H1 (cell line): ENCODE results near the gene TGFB2. TPM values are rescaled to one million over a fixed set of nuclear protein-coding genes. Genes with fewer than 3 reads are reported as not detected.

ENCODE experiments used
- CTCF ChIA-PET: fragments of 300-600 bp; sonication (Branson Sonifier 250); formaldehyde crosslinking; loops from one replicate; lab custom pipeline; 2021; ENCODE audit not compliant: partially characterized antibody; lab: Charles Lee
- POLR2A ChIA-PET: fragments of 300-600 bp; sonication (Branson Sonifier 250); formaldehyde crosslinking; loops from one replicate; lab custom pipeline; 2021; ENCODE audit warnings: inconsistent platforms; ENCODE audit not compliant: partially characterized antibody; lab: Charles Lee
- DNase-seq, 2 experiments: peaks; one replicate each; pipeline versions ENCODE4 v3.0.0 to v3.0.0-alpha.2; 2010 to 2022; ENCODE audit warnings: low spot score in 2 of 2, low read depth in 1 of 2, mixed read lengths in 1 of 2
- FAIRE-seq: peaks from 2 replicates; lab custom pipeline; 2011; peaks lifted over from hg19 to GRCh38; lab: Jason Lieb, UNC
- H2AFZ ChIP-seq: 2 replicates; pipeline ENCODE4 v1.8.1; 2012; ENCODE audit warnings: low read length, inconsistent platforms
- H2AK5ac ChIP-seq: 2 replicates; pipeline ENCODE4 v1.6.1; 2013; ENCODE audit warnings: low read depth, low read length
- H2BK120ac ChIP-seq: replicated peaks from 2 replicates; pipeline ENCODE3; 2013; ENCODE audit warnings: low read depth, low read length, inconsistent platforms
- H2BK12ac ChIP-seq: 2 replicates; pipeline ENCODE4 v1.6.1; 2013; ENCODE audit warnings: low read depth, low read length
- H2BK15ac ChIP-seq: 2 replicates; pipeline ENCODE4 v1.6.1; 2013; ENCODE audit warnings: low read length
- H2BK20ac ChIP-seq: 2 replicates; pipeline ENCODE4 v1.6.1; 2013; ENCODE audit warnings: low read length
- H2BK5ac ChIP-seq: 2 replicates; pipeline ENCODE4 v1.6.1; 2013; ENCODE audit warnings: low read depth, low read length
- H3K14ac ChIP-seq: 2 replicates; pipeline ENCODE4 v1.6.1; 2013; ENCODE audit warnings: inconsistent platforms; ENCODE audit not compliant: insufficient read length
- H3K18ac ChIP-seq: 2 replicates; pipeline ENCODE4 v1.6.1; 2013; ENCODE audit warnings: low read length; ENCODE audit errors: extremely low read depth
- H3K23ac ChIP-seq: 2 replicates; pipeline ENCODE4 v1.6.1; 2013; ENCODE audit warnings: inconsistent platforms; ENCODE audit not compliant: insufficient read length
- H3K23me2 ChIP-seq: 2 replicates; pipeline ENCODE4 v1.6.1; 2013; ENCODE audit warnings: low read depth, low read length
- H3K27ac ChIP-seq: 2 replicates; pipeline ENCODE4 v1.6.1; 2011; ENCODE audit warnings: low read depth, low read length, inconsistent platforms
- H3K27me3 ChIP-seq, 4 experiments: replicated peaks in 1 of 4; 1 replicate in 1 of 4; 2 replicates in 3 of 4; pipeline versions ENCODE4 v1.6.1 to v1.8.1; 2011 to 2013; ENCODE audit warnings: low read length in 3 of 4, mild to moderate bottlenecking in 3 of 4, inconsistent platforms in 2 of 4, mixed read lengths in 2 of 4, moderate library complexity in 1 of 4; ENCODE audit not compliant: control insufficient read depth in 3 of 4, insufficient read depth in 3 of 4; ENCODE audit errors: extremely low read depth in 1 of 4
- H3K36me3 ChIP-seq, 4 experiments: 2 replicates each; pipeline versions ENCODE4 v1.6.1 to v1.8.1; 2011 to 2013; ENCODE audit warnings: mild to moderate bottlenecking in 4 of 4, low read length in 3 of 4, moderate library complexity in 2 of 4, control low read depth in 1 of 4, inconsistent platforms in 1 of 4; ENCODE audit not compliant: insufficient read depth in 4 of 4, control insufficient read depth in 2 of 4
- H3K4ac ChIP-seq: replicated peaks from 2 replicates; pipeline ENCODE3; 2013; ENCODE audit warnings: low read length, low read depth, mixed read lengths, inconsistent platforms; ENCODE audit not compliant: insufficient read length
- H3K4me1 ChIP-seq, 4 experiments: replicated peaks in 1 of 4; 1 replicate in 1 of 4; 2 replicates in 3 of 4; pipeline versions ENCODE4 v1.6.1 to v1.8.1; 2011 to 2013; ENCODE audit warnings: low read length in 3 of 4, inconsistent platforms in 2 of 4, mixed read lengths in 1 of 4; ENCODE audit not compliant: insufficient read depth in 4 of 4, control insufficient read depth in 3 of 4
- H3K4me2 ChIP-seq, 2 experiments: 2 replicates each; pipeline versions ENCODE4 v1.6.1 to v1.8.1; 2011 to 2013; ENCODE audit warnings: low read depth in 2 of 2, low read length in 2 of 2, control low read depth in 1 of 2, inconsistent platforms in 1 of 2, mild to moderate bottlenecking in 1 of 2; ENCODE audit not compliant: insufficient read depth in 1 of 2
- H3K4me3 ChIP-seq, 4 experiments: fragments of 200-600, 300-600 bp in 1 of 4; sonication (generic), shearing (Covaris generic), sonication (Bioruptor Twin) in 1 of 4; 2 replicates each; pipeline versions ENCODE4 v1.5.1 to v1.8.1; 2011 to 2016; ENCODE audit warnings: low read length in 4 of 4, low read depth in 3 of 4, control low read depth in 2 of 4, inconsistent platforms in 2 of 4, mild to moderate bottlenecking in 2 of 4, mixed read lengths in 1 of 4, moderate library complexity in 1 of 4; ENCODE audit not compliant: insufficient read depth in 2 of 4; ENCODE audit errors: extremely low read depth in 1 of 4
- H3K56ac ChIP-seq: replicated peaks from 2 replicates; pipeline ENCODE3; 2013; ENCODE audit warnings: low read depth, mild to moderate bottlenecking, mixed read lengths, low read length, inconsistent platforms; ENCODE audit not compliant: insufficient read length
- H3K79me1 ChIP-seq: 2 replicates; pipeline ENCODE4 v1.6.1; 2013; ENCODE audit warnings: low read depth, low read length, control low read depth
- H3K79me2 ChIP-seq, 2 experiments: 2 replicates each; pipeline versions ENCODE4 v1.6.1 to v1.8.1; 2012 to 2013; ENCODE audit warnings: low read length in 2 of 2, mild to moderate bottlenecking in 2 of 2, inconsistent platforms in 1 of 2; ENCODE audit not compliant: insufficient read depth in 2 of 2, control insufficient read depth in 1 of 2
- H3K9ac ChIP-seq, 4 experiments: replicated peaks in 1 of 4; 1 replicate in 1 of 4; 2 replicates in 3 of 4; pipeline versions ENCODE4 v1.6.1 to v1.8.1; 2011 to 2013; ENCODE audit warnings: low read depth in 3 of 4, low read length in 3 of 4, control low read depth in 2 of 4, mild to moderate bottlenecking in 2 of 4, moderate library complexity in 2 of 4, inconsistent platforms in 1 of 4; ENCODE audit errors: extremely low read depth in 1 of 4
- H3K9me3 ChIP-seq, 2 experiments: 2 replicates each; pipeline versions ENCODE4 v1.6.1 to v1.8.1; 2012 to 2013; ENCODE audit warnings: mild to moderate bottlenecking in 2 of 2, moderate library complexity in 2 of 2, control low read depth in 1 of 2, inconsistent platforms in 1 of 2, low read depth in 1 of 2, low read length in 1 of 2, mixed read lengths in 1 of 2; ENCODE audit not compliant: insufficient read depth in 2 of 2
- H4K20me1 ChIP-seq, 2 experiments: replicated peaks in 1 of 2; 2 replicates each; pipeline versions ENCODE3 to v1.8.1; 2011 to 2013; ENCODE audit warnings: inconsistent platforms in 2 of 2, low read length in 2 of 2, mild to moderate bottlenecking in 1 of 2; ENCODE audit not compliant: insufficient read depth in 2 of 2, control insufficient read depth in 1 of 2
- H4K5ac ChIP-seq: 2 replicates; pipeline ENCODE4 v1.6.1; 2013; ENCODE audit warnings: low read length, low read depth, mixed read lengths, inconsistent platforms; ENCODE audit not compliant: insufficient read length
- H4K8ac ChIP-seq: 2 replicates; pipeline ENCODE4 v1.8.0; 2013; ENCODE audit warnings: mild to moderate bottlenecking, moderate library complexity, low read length, inconsistent platforms; ENCODE audit not compliant: insufficient read depth; ENCODE audit errors: extremely low read depth
- H4K91ac ChIP-seq: replicated peaks from 2 replicates; pipeline ENCODE3; 2013; ENCODE audit warnings: low read length, mixed read lengths, inconsistent platforms; ENCODE audit not compliant: insufficient read length
- CBX5 ChIP-seq: fragments of 300-800, 300-1000 bp; sonication (generic); IDR thresholded peaks from 2 replicates; pipeline ENCODE4 v1.7.1; 2016; ENCODE audit warnings: antibody characterized with exemption, low read length, low read depth
- CTBP2 ChIP-seq: IDR thresholded peaks from 2 replicates; pipeline ENCODE4 v1.7.0; 2011; ENCODE audit warnings: borderline replicate concordance, mild to moderate bottlenecking, moderate library complexity, mixed read lengths, low read length; ENCODE audit not compliant: insufficient read depth, insufficient read length
- EGR1 ChIP-seq: IDR thresholded peaks from 2 replicates; pipeline ENCODE4 v1.6.1; 2011; ENCODE audit warnings: low read depth, low read length, borderline replicate concordance
- FOSL1 ChIP-seq: IDR thresholded peaks from 2 replicates; pipeline ENCODE4 v1.6.1; 2011; ENCODE audit warnings: mild to moderate bottlenecking, low read depth, low read length, moderate library complexity; ENCODE audit not compliant: insufficient read depth
- GTF2F1 ChIP-seq: IDR thresholded peaks from 2 replicates; pipeline ENCODE4 v1.6.1; 2012; ENCODE audit warnings: low read depth, low read length, improper control_type of control experiment, borderline replicate concordance
- JUN ChIP-seq: IDR thresholded peaks from 2 replicates; pipeline ENCODE4 v1.6.1; 2011; ENCODE audit warnings: low read depth, mild to moderate bottlenecking, improper control_type of control experiment, low read length
- JUND ChIP-seq: IDR thresholded peaks from 2 replicates; pipeline ENCODE4 v1.6.1; 2011; ENCODE audit warnings: mild to moderate bottlenecking, improper control_type of control experiment, low read length
- RFX5 ChIP-seq: IDR thresholded peaks from 2 replicates; pipeline ENCODE4 v1.6.1; 2011; ENCODE audit warnings: low read depth, low read length, improper control_type of control experiment, borderline replicate concordance
- SAP30 ChIP-seq: fragments of 300-600 bp; sonication (generic); IDR thresholded peaks from 2 replicates; pipeline ENCODE4 v1.7.1; 2012; ENCODE audit warnings: low read length, moderate library complexity, mild to moderate bottlenecking, inconsistent platforms; ENCODE audit not compliant: insufficient read depth, insufficient replicate concordance
- SIRT6 ChIP-seq: IDR thresholded peaks from one replicate; pipeline ENCODE4 v1.7.1; 2012; ENCODE audit warnings: low read length, inconsistent platforms
- SIX5 ChIP-seq: IDR thresholded peaks from 2 replicates; pipeline ENCODE4 v1.6.1; 2011; ENCODE audit warnings: mild to moderate bottlenecking, low read depth, low read length
- SP2 ChIP-seq: IDR thresholded peaks from 2 replicates; pipeline ENCODE4 v1.6.1; 2012; ENCODE audit warnings: mild to moderate bottlenecking, low read length, inconsistent platforms
- SP4 ChIP-seq: IDR thresholded peaks from 2 replicates; pipeline ENCODE4 v1.6.1; 2012; ENCODE audit warnings: low read length, inconsistent platforms
- SRF ChIP-seq: IDR thresholded peaks from 2 replicates; pipeline ENCODE4 v1.6.1; 2011; ENCODE audit warnings: mild to moderate bottlenecking, low read depth, low read length, moderate library complexity
- SUZ12 ChIP-seq: fragments of 200-600 bp; sonication (generic); IDR thresholded peaks from 2 replicates; pipeline ENCODE4 v1.6.1; 2012; ENCODE audit warnings: mild to moderate bottlenecking, inconsistent platforms, low read length, moderate library complexity, mixed read lengths
- YY1 ChIP-seq: IDR thresholded peaks from 2 replicates; pipeline ENCODE4 v1.6.1; 2011; ENCODE audit warnings: low read depth, mild to moderate bottlenecking, low read length
- polyA plus RNA-seq, 7 experiments: library from polyadenylated mRNA; depleted of rRNA in 3 of 7; stranded (reverse) in 5 of 7; unstranded in 2 of 7; fragments of >200 nt in 5 of 7; fragments of 200-250 nt in 2 of 7; gene quantifications; 1 replicate in 5 of 7; 2 replicates in 1 of 7; 4 replicates in 1 of 7; pipeline versions ENCODE4 v1.2.1 to v1.2.3, GENCODE V29; 2011 to 2013; ENCODE audit warnings: missing spikeins in 2 of 7, mixed read lengths in 2 of 7
- total RNA-seq: library from RNA; stranded (reverse); fragmentation: NEBNext Ultra II Directional; extraction: Animal tissue kit (Norgen Biotek cat#: 25700); gene quantifications from 2 replicates; pipeline ENCODE4 v1.2.1, GENCODE V29; 2021

TGFB2 gene
- total and polyA plus RNA-seq, 2 of the 8 experiments (the other 6 are each of a cell fraction or from before 2014, with no cell fraction given): 0.26 to 0.84 TPM

DNA sequence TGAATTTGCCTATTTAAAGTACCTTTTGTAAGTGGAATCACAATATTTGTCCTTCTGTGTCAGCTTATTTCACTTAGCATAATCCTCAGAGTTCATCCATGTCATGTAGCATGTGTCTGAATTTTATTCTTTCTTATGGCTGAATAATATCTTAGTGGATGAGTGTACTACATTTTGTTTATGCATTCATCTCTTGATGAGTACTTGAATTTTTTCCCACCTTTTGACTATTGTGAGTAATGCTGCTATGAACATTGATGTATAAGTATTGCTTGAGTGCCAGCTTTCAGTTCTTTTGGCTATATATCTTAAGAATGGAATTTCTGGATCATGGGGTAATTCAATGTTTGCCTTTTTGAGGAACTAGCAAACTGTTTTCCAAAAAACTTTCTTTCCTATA lies 84.2 kb downstream of the TGFB2 start:
- H2BK12ac ChIP-seq: no peak overlapping the region
- no peak overlapping the region for H3K18ac ChIP-seq
- H3K36me3 ChIP-seq: no peaks in the 10 kb centered on the region
- no peaks in the 10 kb centered on the region for H3K27me3 ChIP-seq
- FAIRE-seq (no peak), DNase-seq (no peak)
- no peak overlapping the region for H2AFZ ChIP-seq
- H2BK120ac ChIP-seq: no peak overlapping the region
- no peak overlapping the region for H3K56ac ChIP-seq
- no peak overlapping the region for H4K8ac ChIP-seq
- CTCF ChIA-PET: interaction anchor here (0.6 to 1.5 kb wide), 3 partner anchors 11 to 132 kb away, joined by 3 read pairs; no protein-coding TSS in a partner anchor
- no peak overlapping the region for H3K4ac ChIP-seq
- no peak overlapping the region for H3K14ac ChIP-seq
- H2BK5ac ChIP-seq: no peak overlapping the region
- no peaks in the 10 kb centered on the region for H4K20me1 ChIP-seq
- H3K9me3 ChIP-seq: no peaks in the 10 kb centered on the region
- H3K4me3 ChIP-seq: no peak overlapping the region
- no peak overlapping the region for H4K91ac ChIP-seq
- no peak overlapping the region for H3K27ac ChIP-seq
- no peak overlapping the region for H3K23ac ChIP-seq
- H3K4me2 ChIP-seq: no peak overlapping the region
- H2BK20ac ChIP-seq: no peak overlapping the region
- H3K79me2 ChIP-seq: no peaks in the 10 kb centered on the region
- H2BK15ac ChIP-seq: no peak overlapping the region
- H3K9ac ChIP-seq: no peak overlapping the region
- H3K23me2 ChIP-seq: no peaks in the 10 kb centered on the region
- no peak overlapping the region for H4K5ac ChIP-seq
- H3K4me1 ChIP-seq: no peaks in the 10 kb centered on the region
- H2AK5ac ChIP-seq: no peak overlapping the region
- no peaks in the 10 kb centered on the region for H3K79me1 ChIP-seq
- POLR2A ChIA-PET: no interaction called here
- TF ChIP-seq SIX5 (no peak), SRF (no peak), CBX5 (no peak), EGR1 (no peak), YY1 (no peak), SP2 (no peak), SAP30 (no peak), SIRT6 (no peak), CTBP2 (no peak), FOSL1 (no peak), SP4 (no peak), JUND (no peak), SUZ12 (no peak), GTF2F1 (no peak), JUN (no peak), RFX5 (no peak)
